GM12801 (cell line): ENCODE data around the gene RAMP2.

ENCODE experiments used
- TF ChIP-seq, protein P1 (sequence below): IDR thresholded peaks from one replicate; pipeline ENCODE4 v1.5.1; 2011; ENCODE audit warnings: control low read depth; ENCODE audit not compliant: insufficient read length; ENCODE audit errors: extremely low read depth

RAMP2 gene

DNA sequence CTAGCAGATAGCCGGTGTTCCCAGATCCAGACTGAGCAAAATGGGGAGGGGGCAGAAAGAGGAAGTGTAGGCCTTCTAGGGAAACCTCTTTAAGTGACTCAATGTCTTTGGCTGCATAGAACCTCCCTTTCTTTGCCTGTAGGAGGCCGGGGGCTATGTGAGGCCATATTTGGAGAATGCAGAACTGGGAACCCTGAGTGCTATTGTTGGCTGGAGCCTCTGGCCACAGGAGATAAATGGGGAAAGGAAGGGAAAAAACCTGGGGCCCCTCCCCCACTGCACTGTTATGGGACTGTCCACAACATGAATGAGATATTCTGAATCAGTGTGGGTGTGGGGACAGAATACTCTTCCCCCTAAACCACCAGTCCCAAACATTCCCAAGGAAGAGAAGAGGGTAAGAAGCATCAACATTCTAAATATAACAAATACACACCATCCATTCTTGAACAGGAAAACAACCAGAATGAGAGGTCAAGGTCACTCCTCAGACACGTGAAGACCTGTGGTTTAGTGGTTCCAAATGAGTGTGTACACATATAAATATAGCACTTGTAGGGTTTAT is 14.6 kb downstream of the RAMP2 start:
- TF ChIP-seq, protein P1, sequence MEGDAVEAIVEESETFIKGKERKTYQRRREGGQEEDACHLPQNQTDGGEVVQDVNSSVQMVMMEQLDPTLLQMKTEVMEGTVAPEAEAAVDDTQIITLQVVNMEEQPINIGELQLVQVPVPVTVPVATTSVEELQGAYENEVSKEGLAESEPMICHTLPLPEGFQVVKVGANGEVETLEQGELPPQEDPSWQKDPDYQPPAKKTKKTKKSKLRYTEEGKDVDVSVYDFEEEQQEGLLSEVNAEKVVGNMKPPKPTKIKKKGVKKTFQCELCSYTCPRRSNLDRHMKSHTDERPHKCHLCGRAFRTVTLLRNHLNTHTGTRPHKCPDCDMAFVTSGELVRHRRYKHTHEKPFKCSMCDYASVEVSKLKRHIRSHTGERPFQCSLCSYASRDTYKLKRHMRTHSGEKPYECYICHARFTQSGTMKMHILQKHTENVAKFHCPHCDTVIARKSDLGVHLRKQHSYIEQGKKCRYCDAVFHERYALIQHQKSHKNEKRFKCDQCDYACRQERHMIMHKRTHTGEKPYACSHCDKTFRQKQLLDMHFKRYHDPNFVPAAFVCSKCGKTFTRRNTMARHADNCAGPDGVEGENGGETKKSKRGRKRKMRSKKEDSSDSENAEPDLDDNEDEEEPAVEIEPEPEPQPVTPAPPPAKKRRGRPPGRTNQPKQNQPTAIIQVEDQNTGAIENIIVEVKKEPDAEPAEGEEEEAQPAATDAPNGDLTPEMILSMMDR, result no peak

GRCh38 chr17:42778570-42778969 is 17.5 kb downstream of the RAMP2 start:
- TF ChIP-seq, protein P1, result no peak

DNA sequence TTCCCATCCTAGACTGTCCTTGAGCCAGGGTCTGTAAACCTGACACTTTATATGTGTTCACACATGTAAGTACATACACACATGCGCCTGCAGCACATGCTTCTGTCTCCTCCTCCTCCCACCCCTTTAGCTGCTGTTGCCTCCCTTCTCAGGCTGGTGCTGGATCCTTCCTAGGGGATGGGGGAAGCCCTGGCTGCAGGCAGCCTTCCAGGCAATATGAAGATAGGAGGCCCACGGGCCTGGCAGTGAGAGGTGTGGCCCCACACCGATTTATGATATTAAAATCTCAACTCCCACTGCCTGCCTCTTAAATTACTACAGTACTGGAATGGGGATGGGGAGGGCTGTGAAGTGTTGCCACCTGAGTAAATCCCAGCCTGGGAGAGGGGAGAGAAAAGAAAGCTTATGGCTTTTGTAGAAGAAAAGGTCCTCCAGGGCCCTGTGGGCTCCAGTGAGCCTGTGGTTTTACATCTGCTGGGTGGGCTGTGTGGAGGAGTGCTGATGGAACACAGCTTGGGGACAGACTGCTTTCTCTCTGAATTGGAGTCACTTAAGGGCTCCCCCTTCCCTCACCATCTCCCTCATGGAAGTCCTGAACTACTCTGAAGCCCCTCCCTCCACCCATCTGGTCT is 18.4 kb downstream of the RAMP2 start:
- TF ChIP-seq, protein P1, result no peak

- TF ChIP-seq, protein P1, result no peak
These were observed 19.2 kb downstream of the RAMP2 start, which contains the start of gene WNK4 for GRCh38 chr17:42779936-42780850. Gene WNK4 (plus strand): TSS chr17:42780610. CDS start chr17:42780699, 89 bp downstream.

DNA sequence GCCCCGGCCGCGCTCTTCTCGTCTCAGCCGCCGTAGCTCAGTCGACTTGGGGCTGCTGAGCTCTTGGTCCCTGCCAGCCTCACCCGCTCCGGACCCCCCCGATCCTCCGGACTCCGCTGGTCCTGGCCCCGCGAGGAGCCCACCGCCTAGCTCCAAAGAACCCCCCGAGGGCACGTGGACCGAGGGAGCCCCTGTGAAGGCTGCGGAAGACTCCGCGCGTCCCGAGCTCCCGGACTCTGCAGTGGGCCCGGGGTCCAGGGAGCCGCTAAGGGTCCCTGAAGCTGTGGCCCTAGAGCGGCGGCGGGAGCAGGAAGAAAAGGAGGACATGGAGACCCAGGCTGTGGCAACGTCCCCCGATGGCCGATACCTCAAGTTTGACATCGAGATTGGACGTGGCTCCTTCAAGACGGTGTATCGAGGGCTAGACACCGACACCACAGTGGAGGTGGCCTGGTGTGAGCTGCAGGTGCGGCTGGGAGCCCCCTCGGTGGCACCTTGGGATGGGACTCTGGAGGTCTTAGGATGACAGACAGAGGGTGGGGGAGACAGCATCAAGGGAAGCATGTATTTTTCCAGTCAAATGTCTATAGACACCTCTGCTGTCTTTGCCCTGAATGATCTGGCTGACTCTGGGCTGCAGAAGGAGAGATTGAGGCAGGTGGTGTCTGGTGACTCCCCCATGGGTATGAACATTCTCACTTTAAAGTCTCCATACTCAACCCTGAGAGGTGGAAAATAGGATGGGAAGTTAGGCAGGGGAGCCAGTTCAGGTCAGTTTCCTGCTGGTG is 20.0 kb downstream of the RAMP2 start:
- TF ChIP-seq, protein P1, result no peak

GRCh38 chr17:42781639-42782165 is 20.7 kb downstream of the RAMP2 start:
- TF ChIP-seq, protein P1, result no peak
